HuH-7.5 (cell line): ENCODE results near the gene CARD19.
"Not testable (repeated sequence)": the region's sequence is repeated elsewhere in the genome, so short reads cannot be mapped to it uniquely, and the experiment has no call there.

ENCODE experiments used
- DNase-seq: peaks from one replicate; pipeline ENCODE4 v3.0.0; 2011; ENCODE audit warnings: low spot score

Gene CARD19

GRCh38 chr9:93089024-93089423 lies 7.0 kb upstream of the CARD19 start:
- no peak for DNase-seq

GRCh38 chr9:93089481-93089991 lies 6.5 kb upstream of the CARD19 start:
- DNase-seq, result no peak

- DNase-seq, result no peak
Measured at GRCh38 chr9:93090091-93090655, 5.8 kb upstream of the CARD19 start.

GRCh38 chr9:93091056-93091452 lies 5.0 kb upstream of the CARD19 start:
- DNase-seq, result no peak

GRCh38 chr9:93091453-93092081 lies 4.5 kb upstream of the CARD19 start:
- no peak for DNase-seq

GRCh38 chr9:93092251-93092991 lies 3.6 kb upstream of the CARD19 start:
- DNase-seq, result no peak

- no peak for DNase-seq
Measured at GRCh38 chr9:93093127-93093876, 2.7 kb upstream of the CARD19 start.

GRCh38 chr9:93093877-93094657 lies 1.9 kb upstream of the CARD19 start:
- no peak for DNase-seq

- no peak for DNase-seq
Measured at GRCh38 chr9:93094658-93095204, 1.3 kb upstream of the CARD19 start.

GRCh38 chr9:93095205-93096130 lies 549 bp upstream of the CARD19 start:
- DNase-seq, result peak; percentile 93

GRCh38 chr9:93096811-93097382 lies 880 bp downstream of the CARD19 start:
- DNase-seq, result no peak

- DNase-seq, result no peak
Measured at GRCh38 chr9:93097511-93098201, 1.6 kb downstream of the CARD19 start.

- DNase-seq, result no peak
Measured at GRCh38 chr9:93098236-93098946, 2.4 kb downstream of the CARD19 start.

- no peak for DNase-seq
Measured at GRCh38 chr9:93099551-93100275, 3.7 kb downstream of the CARD19 start.

- no peak for DNase-seq
Measured at GRCh38 chr9:93100276-93100636, 4.2 kb downstream of the CARD19 start.

- DNase-seq, result not testable (repeated sequence)
Measured at GRCh38 chr9:93101086-93101485, 5.1 kb downstream of the CARD19 start.

GRCh38 chr9:93105620-93106019 lies 9.6 kb downstream of the CARD19 start:
- DNase-seq, result no peak
